GM21528 (cell line): ENCODE results near the gene ZNF212.
A peak's percentile ranks its signal among the peaks of the same experiment; 100 is the strongest.
"Not testable (repeated sequence)": the region's sequence is repeated elsewhere in the genome, so short reads cannot be mapped to it uniquely, and the experiment has no call there.

Experiments
- ATAC-seq: cut with Tn5 transposase; IDR thresholded peaks from one replicate; pipeline ENCODE4 v1.9.1; 2021; ENCODE audit warnings: mild to moderate bottlenecking, moderate library complexity; ENCODE audit not compliant: unreplicated experiment, low FRiP score

The ZNF212 gene

GRCh38 chr7:149251518-149251917, 12.1 kb downstream of the ZNF212 start:
- not testable (repeated sequence) for ATAC-seq

GRCh38 chr7:149252378-149252777, 12.9 kb downstream of the ZNF212 start:
- ATAC-seq: no peak

- ATAC-seq: no peak
Measured at GRCh38 chr7:149253665-149254064, 14.2 kb downstream of the ZNF212 start.

GRCh38 chr7:149254181-149254858, 14.9 kb downstream of the ZNF212 start:
- ATAC-seq: no peak

- no peak for ATAC-seq
Measured at GRCh38 chr7:149255174-149255573, 15.7 kb downstream of the ZNF212 start.

- ATAC-seq: no peak
Measured at GRCh38 chr7:149256568-149256967, 17.1 kb downstream of the ZNF212 start.

GRCh38 chr7:149257146-149257545, 17.7 kb downstream of the ZNF212 start:
- ATAC-seq: no peak

GRCh38 chr7:149261316-149261828, 21.9 kb downstream of the ZNF212 start:
- ATAC-seq: peak; percentile 16

- peak; percentile 89 for ATAC-seq
Measured at GRCh38 chr7:149261829-149262617, 22.6 kb downstream of the ZNF212 start, which contains the start of gene ZNF783. ZNF783 (plus strand) TSS chr7:149262196; CDS start chr7:149262334, 138 bp downstream.

GRCh38 chr7:149266451-149266850, 27.0 kb downstream of the ZNF212 start:
- no peak for ATAC-seq

GRCh38 chr7:149267733-149268132, 28.3 kb downstream of the ZNF212 start:
- ATAC-seq: no peak

GRCh38 chr7:149274424-149274823, 35.0 kb downstream of the ZNF212 start:
- ATAC-seq: not testable (repeated sequence)

GRCh38 chr7:149277871-149278270, 38.4 kb downstream of the ZNF212 start:
- ATAC-seq: no peak

- no peak for ATAC-seq
Measured at GRCh38 chr7:149278396-149278795, 38.9 kb downstream of the ZNF212 start.

- no peak for ATAC-seq
Measured at GRCh38 chr7:149279111-149279743, 39.8 kb downstream of the ZNF212 start.

GRCh38 chr7:149280151-149280550, 40.7 kb downstream of the ZNF212 start:
- ATAC-seq: no peak

- no peak for ATAC-seq
Measured at GRCh38 chr7:149280661-149281507, 41.4 kb downstream of the ZNF212 start.

GRCh38 chr7:149281508-149282330, 42.3 kb downstream of the ZNF212 start:
- ATAC-seq: no peak

GRCh38 chr7:149282331-149282655, 42.8 kb downstream of the ZNF212 start:
- no peak for ATAC-seq
